ENCODE data around the gene SUPT20HL1. TPM values are rescaled to one million over a fixed set of nuclear protein-coding genes. Genes with fewer than 3 reads are reported as not detected.

The SUPT20HL1 gene
- total RNA-seq, 4 donors from 2014 or later, result 0.14 TPM; not detected in 3

DNA sequence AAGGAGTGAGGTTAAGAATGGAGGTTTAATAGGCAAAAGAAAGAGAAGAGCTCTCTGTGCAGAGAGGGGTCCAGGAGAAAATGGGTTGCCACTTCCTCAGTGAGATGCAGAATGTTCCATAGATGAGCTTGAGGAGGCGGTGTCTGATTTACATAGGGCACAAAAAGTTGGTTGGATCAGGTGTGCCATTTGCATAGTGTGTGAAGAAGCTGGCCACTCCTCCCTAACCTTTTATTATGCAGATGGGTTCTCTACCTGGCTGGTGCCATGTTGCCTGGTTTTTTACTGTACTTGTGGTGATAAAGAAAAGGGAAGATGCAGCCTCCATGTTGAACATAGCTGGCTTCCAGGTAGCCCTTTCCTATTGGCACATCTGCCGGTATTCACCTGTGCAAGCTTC, 27.3 kb downstream of the SUPT20HL1 start:
- no peak for DNase-seq
- Histone ChIP-seq H3K27me3 (no peaks in the 10 kb centered on the region), H3K9me3 (no peaks in the 10 kb centered on the region), H3K27ac (no peak overlapping the region), H3K4me3 (no peak overlapping the region), H3K36me3 (no peaks in the 10 kb centered on the region), H3K4me1 (no peaks in the 10 kb centered on the region)
- TF ChIP-seq CTCF (IDR thresholded peaks at IDR 0.05), result no peak
- TF ChIP-seq EP300 (IDR thresholded peaks at IDR 0.05; ENCODE audit: low read depth), result no peak
- TF ChIP-seq POLR2A (IDR thresholded peaks at IDR 0.05), result no peak
- no peak for TF ChIP-seq POLR2AphosphoS5 (IDR thresholded peaks at IDR 0.05)
- 75% methylated on average over 2 of the region's 2 CpGs; no CpG with 5 or more reads in 1 of the 2 donors for WGBS, 2 donors (ENCODE audit: low coverage in 1 of 2)
- intact Hi-C loops (cut with DNase I; ENCODE audit: low total_unique reads), result no loop called here
- in situ Hi-C loops (cut with MboI; ENCODE audit: low pct_ligation_motif_present in 1 of 4, low pct_unique_long_range_greater_than_20kb in 1 of 4, low sequenced_read_pairs in 3 of 4), result no loop called here

DNA sequence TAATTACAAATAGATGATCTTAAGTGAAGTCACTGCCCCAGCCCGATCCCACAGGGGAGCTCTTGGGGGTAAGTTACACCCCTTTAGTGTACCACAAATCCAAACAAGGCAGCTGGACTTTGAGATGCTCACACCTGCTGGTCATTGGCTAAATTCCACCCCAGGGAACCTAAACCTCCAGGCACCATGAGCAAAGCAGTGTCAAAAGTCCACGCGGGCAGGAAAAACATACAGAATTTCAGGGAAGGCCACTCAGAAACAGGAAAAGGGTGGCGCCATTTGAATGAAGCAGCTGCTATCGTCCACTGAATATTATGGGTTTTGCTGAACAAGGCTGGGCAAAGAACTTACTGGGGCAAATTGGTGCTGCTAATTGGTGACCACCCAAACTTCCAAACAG, 30.9 kb downstream of the SUPT20HL1 start:
- Histone ChIP-seq H3K27ac (no peak overlapping the region), H3K4me1 (no peaks in the 10 kb centered on the region), H3K36me3 (no peaks in the 10 kb centered on the region), H3K9me3 (no peaks in the 10 kb centered on the region), H3K27me3 (no peaks in the 10 kb centered on the region), H3K4me3 (no peak overlapping the region)
- 0 to 52% methylated on average over 1 to 5 of the region's 5 CpGs for WGBS, 2 donors (ENCODE audit: low coverage in 1 of 2)
- in situ Hi-C loops (cut with MboI; ENCODE audit: low pct_ligation_motif_present in 1 of 4, low pct_unique_long_range_greater_than_20kb in 1 of 4, low sequenced_read_pairs in 3 of 4) (loop anchor here in 3 of 4 donors (5.0 to 10.0 kb wide), 2 partner anchors 113 to 116 kb away; no protein-coding TSS in a partner anchor), intact Hi-C loops (cut with DNase I; ENCODE audit: low total_unique reads) (no loop called here)
- no peak for DNase-seq
- TF ChIP-seq POLR2AphosphoS5 (IDR thresholded peaks at IDR 0.05), result no peak
- TF ChIP-seq CTCF (IDR thresholded peaks at IDR 0.05), result no peak
- TF ChIP-seq POLR2A (IDR thresholded peaks at IDR 0.05), result no peak
- no peak for TF ChIP-seq EP300 (IDR thresholded peaks at IDR 0.05; ENCODE audit: low read depth)

- 80% methylated on average over 3 of the region's 3 CpGs; no CpG with 5 or more reads in 1 of the 2 donors for WGBS, 2 donors (ENCODE audit: low coverage in 1 of 2)
- no peak for DNase-seq
- H3K27ac ChIP-seq, result no peak overlapping the region
- no peaks in the 10 kb centered on the region for H3K9me3 ChIP-seq
- in situ Hi-C loops (cut with MboI; ENCODE audit: low pct_ligation_motif_present in 1 of 4, low pct_unique_long_range_greater_than_20kb in 1 of 4, low sequenced_read_pairs in 3 of 4), result loop anchor here in 3 of 4 donors (5.0 to 10.0 kb wide), 2 partner anchors 113 to 115 kb away; no protein-coding TSS in a partner anchor
- no peak overlapping the region for H3K4me3 ChIP-seq
- no peaks in the 10 kb centered on the region for H3K36me3 ChIP-seq
- no peaks in the 10 kb centered on the region for H3K27me3 ChIP-seq
- TF ChIP-seq CTCF (IDR thresholded peaks at IDR 0.05) (no peak), POLR2AphosphoS5 (IDR thresholded peaks at IDR 0.05) (no peak), POLR2A (IDR thresholded peaks at IDR 0.05) (no peak), EP300 (IDR thresholded peaks at IDR 0.05; ENCODE audit: low read depth) (no peak)
- no peaks in the 10 kb centered on the region for H3K4me1 ChIP-seq
- intact Hi-C loops (cut with DNase I; ENCODE audit: low total_unique reads), result no loop called here
Observed at GRCh38 chrX:24391843-24392242, 31.4 kb downstream of the SUPT20HL1 start.

DNA sequence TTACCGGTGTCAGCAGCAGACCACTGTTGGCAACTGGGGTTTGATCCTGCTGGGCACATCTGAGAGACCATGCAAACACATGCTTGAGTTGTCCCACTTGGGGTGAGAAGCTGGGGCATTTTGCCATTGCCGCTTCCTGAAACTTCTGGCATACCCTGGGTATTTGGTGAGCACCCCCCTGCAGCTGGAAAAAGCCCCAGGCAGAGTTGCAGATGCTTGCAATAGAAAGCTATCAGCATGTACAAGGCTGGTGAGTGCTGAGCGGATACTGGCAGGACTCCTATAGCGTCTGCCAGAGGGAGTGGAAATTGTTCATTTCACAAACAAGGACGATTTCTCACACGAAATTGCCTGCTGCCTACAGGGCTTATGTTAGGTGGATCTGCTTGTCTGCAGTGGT, 32.3 kb downstream of the SUPT20HL1 start:
- WGBS, 2 donors (ENCODE audit: low coverage in 1 of 2), result 47 to 100% methylated on average over 1 to 6 of the region's 6 CpGs
- Histone ChIP-seq H3K27me3 (no peaks in the 10 kb centered on the region), H3K9me3 (no peaks in the 10 kb centered on the region), H3K4me1 (no peaks in the 10 kb centered on the region), H3K36me3 (no peaks in the 10 kb centered on the region), H3K27ac (no peak overlapping the region), H3K4me3 (no peak overlapping the region)
- intact Hi-C loops (cut with DNase I; ENCODE audit: low total_unique reads) (no loop called here), in situ Hi-C loops (cut with MboI; ENCODE audit: low pct_ligation_motif_present in 1 of 4, low pct_unique_long_range_greater_than_20kb in 1 of 4, low sequenced_read_pairs in 3 of 4) (loop anchor here in 3 of 4 donors (5.0 to 10.0 kb wide), 2 partner anchors 112 to 115 kb away; no protein-coding TSS in a partner anchor)
- DNase-seq, result no peak
- TF ChIP-seq EP300 (IDR thresholded peaks at IDR 0.05; ENCODE audit: low read depth) (no peak), POLR2A (IDR thresholded peaks at IDR 0.05) (no peak)

DNA sequence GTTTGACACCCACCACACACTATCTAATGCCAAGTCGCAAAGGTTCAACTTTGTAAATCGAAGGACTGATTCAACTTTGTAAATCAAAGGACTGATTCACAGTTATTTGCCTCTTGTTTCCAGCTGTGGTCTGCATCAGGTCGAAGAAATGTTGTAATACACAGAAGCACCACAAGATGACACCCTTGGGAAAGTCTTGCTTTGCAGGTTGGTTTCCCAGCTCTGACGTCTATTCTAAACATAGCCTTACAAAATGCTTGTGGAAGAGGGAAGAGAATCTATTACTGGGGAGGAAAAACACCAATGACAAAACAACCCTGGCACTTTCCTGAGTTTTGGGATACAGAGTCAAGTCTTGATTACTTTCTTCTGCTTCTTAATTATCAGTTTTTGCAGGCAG, 35.3 kb downstream of the SUPT20HL1 start:
- intact Hi-C loops (cut with DNase I; ENCODE audit: low total_unique reads), result no loop called here
- Histone ChIP-seq H3K4me3 (no peak overlapping the region), H3K27ac (peak overlapping the region; percentile 38 to 64 (median 49)), H3K4me1 (no peaks in the 10 kb centered on the region), H3K36me3 (no peaks in the 10 kb centered on the region), H3K9me3 (no peaks in the 10 kb centered on the region), H3K27me3 (no peaks in the 10 kb centered on the region)
- 0% methylated on average over 4 of the region's 4 CpGs; no CpG with 5 or more reads in 1 of the 2 donors for WGBS, 2 donors (ENCODE audit: low coverage in 1 of 2)
- DNase-seq, result peak; percentile 29
- in situ Hi-C loops (cut with MboI; ENCODE audit: low pct_ligation_motif_present in 1 of 4, low pct_unique_long_range_greater_than_20kb in 1 of 4, low sequenced_read_pairs in 3 of 4), result loop anchor here in 2 of 4 donors (10.0 kb wide), 1 partner anchor 109 kb away; no protein-coding TSS in a partner anchor
- peak; percentile 59 to 86 (median 75) for TF ChIP-seq CTCF (IDR thresholded peaks at IDR 0.05)
- no peak for TF ChIP-seq POLR2A (IDR thresholded peaks at IDR 0.05)
